ENCODE data around the gene TMEM200B. TPM values are rescaled to one million over a fixed set of nuclear protein-coding genes. Genes with fewer than 3 reads are reported as not detected.
"Not testable (repeated sequence)": the region's sequence is repeated elsewhere in the genome, so short reads cannot be mapped to it uniquely, and the experiment has no call there.

TMEM200B gene
- total RNA-seq, 1 donor from 2014 or later: 2.1 TPM

- no peak for DNase-seq (ENCODE audit: low spot score)
- intact Hi-C loops (cut with DNase I): no loop called here
These were observed 6.3 kb downstream of the TMEM200B start for GRCh38 chr1:29117381-29117780.

- intact Hi-C loops (cut with DNase I): no loop called here
- no peak for DNase-seq (ENCODE audit: low spot score)
These were observed 9.0 kb downstream of the TMEM200B start for GRCh38 chr1:29114654-29115053.

- intact Hi-C loops (cut with DNase I): no loop called here
- DNase-seq (ENCODE audit: low spot score): no peak
These were observed 10.1 kb downstream of the TMEM200B start for GRCh38 chr1:29113413-29114117.

GRCh38 chr1:29112705-29113412, 10.8 kb downstream of the TMEM200B start:
- intact Hi-C loops (cut with DNase I): no loop called here
- DNase-seq (ENCODE audit: low spot score): no peak

GRCh38 chr1:29108041-29108440, 15.7 kb downstream of the TMEM200B start:
- intact Hi-C loops (cut with DNase I); DNase-seq (ENCODE audit: low spot score): not testable (repeated sequence)

- no peak for DNase-seq (ENCODE audit: low spot score)
- intact Hi-C loops (cut with DNase I): no loop called here
These were observed 17.9 kb downstream of the TMEM200B start for GRCh38 chr1:29105822-29106221.

GRCh38 chr1:29100487-29100886, 23.2 kb downstream of the TMEM200B start:
- no peak for DNase-seq (ENCODE audit: low spot score)
- intact Hi-C loops (cut with DNase I): no loop called here

GRCh38 chr1:29099286-29099685, 24.4 kb downstream of the TMEM200B start:
- DNase-seq (ENCODE audit: low spot score): no peak
- intact Hi-C loops (cut with DNase I): no loop called here

GRCh38 chr1:29096231-29096886, 27.3 kb downstream of the TMEM200B start:
- intact Hi-C loops (cut with DNase I): no loop called here
- DNase-seq (ENCODE audit: low spot score): no peak

- intact Hi-C loops (cut with DNase I): no loop called here
- DNase-seq (ENCODE audit: low spot score): no peak
These were observed 28.7 kb downstream of the TMEM200B start for GRCh38 chr1:29094954-29095353.

GRCh38 chr1:29094433-29094832, 29.3 kb downstream of the TMEM200B start:
- intact Hi-C loops (cut with DNase I): no loop called here
- no peak for DNase-seq (ENCODE audit: low spot score)

- intact Hi-C loops (cut with DNase I); DNase-seq (ENCODE audit: low spot score): not testable (repeated sequence)
These were observed 31.0 kb downstream of the TMEM200B start for GRCh38 chr1:29092704-29093103.

GRCh38 chr1:29090937-29091618, 32.6 kb downstream of the TMEM200B start:
- intact Hi-C loops (cut with DNase I): no loop called here
- DNase-seq (ENCODE audit: low spot score): no peak

GRCh38 chr1:29084196-29084521, 39.5 kb downstream of the TMEM200B start:
- intact Hi-C loops (cut with DNase I): no loop called here
- no peak for DNase-seq (ENCODE audit: low spot score)

GRCh38 chr1:29083317-29084195, 40.1 kb downstream of the TMEM200B start:
- no peak for DNase-seq (ENCODE audit: low spot score)
- intact Hi-C loops (cut with DNase I): no loop called here

GRCh38 chr1:29082519-29082918, 41.2 kb downstream of the TMEM200B start:
- DNase-seq (ENCODE audit: low spot score): no peak
- intact Hi-C loops (cut with DNase I): no loop called here

- no peak for DNase-seq (ENCODE audit: low spot score)
- intact Hi-C loops (cut with DNase I): no loop called here
These were observed 42.5 kb downstream of the TMEM200B start for GRCh38 chr1:29081201-29081600.

- intact Hi-C loops (cut with DNase I); DNase-seq (ENCODE audit: low spot score): not testable (repeated sequence)
These were observed 43.6 kb downstream of the TMEM200B start for GRCh38 chr1:29079916-29080629.

- intact Hi-C loops (cut with DNase I): no loop called here
- no peak for DNase-seq (ENCODE audit: low spot score)
These were observed 46.5 kb downstream of the TMEM200B start for GRCh38 chr1:29077155-29077554.
